IMR-90 (cell line): Measurements from ENCODE around the gene DOK1. TPM values are rescaled to one million over a fixed set of nuclear protein-coding genes. Genes with fewer than 3 reads are reported as not detected.

ENCODE experiments used
- ATAC-seq: fragments of 200-7000 bp; cut with Tn5 transposase; 2 replicates; pipeline ENCODE4 v1.9.1; 2020; ENCODE audit warnings: low read depth, mild to moderate bottlenecking, moderate library complexity
- BruUV-seq: library from RNA; stranded (reverse); fragments of 400-500 nt; replicated peaks from 2 replicates; lab custom pipeline; 2021; lab: Mats Ljungman, UMichigan
- CTCF ChIA-PET: fragments of 300-600 bp; formaldehyde crosslinking; extraction: SDS; loops from one replicate; lab custom pipeline; 2021; ENCODE audit warnings: antibody characterized with exemption; lab: Yijun Ruan, JAX
- POLR2A ChIA-PET: fragments of 300-600 bp; sonication (Branson Sonifier 250); formaldehyde crosslinking; loops from one replicate; lab custom pipeline; 2022; ENCODE audit warnings: antibody characterized with exemption; ENCODE audit not compliant: unreplicated experiment; lab: Charles Lee
- DNase-seq: peaks from one replicate; pipeline ENCODE4 v3.0.0; 2013
- H2AFZ ChIP-seq: replicated peaks from 2 replicates; pipeline ENCODE3; 2013; ENCODE audit warnings: low read length, mild to moderate bottlenecking; ENCODE audit not compliant: poor library complexity
- H2AK5ac ChIP-seq: 2 replicates; pipeline ENCODE4 v1.6.1; 2013; ENCODE audit warnings: low read depth, low read length, inconsistent platforms
- H2AK9ac ChIP-seq: replicated peaks from 2 replicates; pipeline ENCODE3; 2013; ENCODE audit warnings: mild to moderate bottlenecking, low read depth, low read length, moderate library complexity; ENCODE audit not compliant: poor library complexity
- H2BK120ac ChIP-seq: 2 replicates; pipeline ENCODE4 v1.6.1; 2013; ENCODE audit warnings: low read depth, low read length, inconsistent platforms
- H2BK15ac ChIP-seq: 3 replicates; pipeline ENCODE4 v1.6.1; 2013; ENCODE audit warnings: low read depth, low read length, inconsistent platforms
- H2BK20ac ChIP-seq: 2 replicates; pipeline ENCODE4 v1.6.1; 2013; ENCODE audit warnings: low read depth, mild to moderate bottlenecking, inconsistent platforms, low read length, moderate library complexity
- H2BK5ac ChIP-seq: 2 replicates; pipeline ENCODE4 v1.6.1; 2013; ENCODE audit warnings: mild to moderate bottlenecking, low read depth, low read length, inconsistent platforms; ENCODE audit not compliant: poor library complexity, severe bottlenecking
- H3K14ac ChIP-seq: replicated peaks from 2 replicates; pipeline ENCODE4 v1.6.1; 2013; ENCODE audit warnings: low read depth, low read length, inconsistent platforms
- H3K18ac ChIP-seq: 2 replicates; pipeline ENCODE4 v1.6.1; 2013; ENCODE audit warnings: low read depth, low read length, control low read depth
- H3K23ac ChIP-seq: 2 replicates; pipeline ENCODE4 v1.6.1; 2013; ENCODE audit warnings: low read depth, low read length, inconsistent platforms
- H3K27ac ChIP-seq: 2 replicates; pipeline ENCODE4 v1.5.1; 2013; ENCODE audit warnings: mild to moderate bottlenecking, control low read depth, low read length; ENCODE audit not compliant: insufficient read depth
- H3K27me3 ChIP-seq: 2 replicates; pipeline ENCODE4 v1.6.1; 2013; ENCODE audit warnings: low read length; ENCODE audit not compliant: control insufficient read depth, insufficient read depth
- H3K36me3 ChIP-seq: 2 replicates; pipeline ENCODE4 v1.6.1; 2013; ENCODE audit warnings: low read length, mixed read lengths; ENCODE audit not compliant: control insufficient read depth, insufficient read depth
- H3K4ac ChIP-seq: 2 replicates; pipeline ENCODE4 v1.6.1; 2013; ENCODE audit warnings: low read depth, low read length, inconsistent platforms
- H3K4me1 ChIP-seq: 2 replicates; pipeline ENCODE4 v1.6.1; 2013; ENCODE audit warnings: low read length, mixed read lengths; ENCODE audit not compliant: control insufficient read depth, insufficient read depth
- H3K4me2 ChIP-seq: 2 replicates; pipeline ENCODE4 v1.6.1; 2013; ENCODE audit warnings: low read depth, mild to moderate bottlenecking, control low read depth, low read length, moderate library complexity
- H3K4me3 ChIP-seq: 2 replicates; pipeline ENCODE4 v1.5.1; 2013; ENCODE audit warnings: low read depth, mild to moderate bottlenecking, control low read depth, low read length, moderate library complexity; ENCODE audit not compliant: insufficient read depth
- H3K56ac ChIP-seq: 2 replicates; pipeline ENCODE4 v1.6.1; 2013; ENCODE audit warnings: low read length, inconsistent platforms; ENCODE audit not compliant: insufficient read depth; ENCODE audit errors: extremely low read depth
- H3K79me1 ChIP-seq, 2 experiments: 2 replicates each; pipeline ENCODE4 v1.6.1; 2013; ENCODE audit warnings: low read length in 2 of 2, inconsistent platforms in 1 of 2, low read depth in 1 of 2
- H3K9ac ChIP-seq: 2 replicates; pipeline ENCODE4 v1.6.1; 2013; ENCODE audit warnings: low read depth, low read length, control low read depth
- H3K9me1 ChIP-seq: 2 replicates; pipeline ENCODE4 v1.6.1; 2013; ENCODE audit warnings: low read length, inconsistent platforms; ENCODE audit not compliant: insufficient read depth
- H3K9me3 ChIP-seq: 2 replicates; pipeline ENCODE4 v1.6.1; 2013; ENCODE audit warnings: low read length; ENCODE audit not compliant: control insufficient read depth, insufficient read depth
- H4K20me1 ChIP-seq: 2 replicates; pipeline ENCODE4 v1.6.1; 2013; ENCODE audit warnings: low read length, inconsistent platforms; ENCODE audit not compliant: insufficient read depth
- H4K5ac ChIP-seq: 2 replicates; pipeline ENCODE4 v1.6.1; 2013; ENCODE audit warnings: mild to moderate bottlenecking, low read depth, low read length, control low read depth
- H4K8ac ChIP-seq, 2 experiments: 2 replicates each; pipeline ENCODE4 v1.6.1; 2013; ENCODE audit warnings: low read depth in 2 of 2, low read length in 2 of 2, control low read depth in 1 of 2, inconsistent platforms in 1 of 2
- H4K91ac ChIP-seq: 2 replicates; pipeline ENCODE4 v1.6.1; 2013; ENCODE audit warnings: low read depth, low read length, inconsistent platforms; ENCODE audit not compliant: insufficient read depth
- RAD21 ChIP-seq: IDR thresholded peaks from 2 replicates; pipeline ENCODE4 v1.6.1; 2012; ENCODE audit warnings: low read length, improper control_type of control experiment
- WGBS, 2 experiments: methylation state at CpG; one replicate each; pipeline versions ENCODE4 v1.1.5 to v1.1.7; 2013; ENCODE audit warnings: missing lambda C conversion rate in 2 of 2; ENCODE audit not compliant: insufficient read length in 1 of 2; ENCODE audit errors: extremely low coverage in 2 of 2; 5-methylcytosine and 5-hydroxymethylcytosine counted together
- dilution Hi-C: fragments of 300-500 bp; cut with HindIII; formaldehyde crosslinking; loops from one replicate; pipeline ENCODE4 v1.14.3; 2018; ENCODE audit warnings: low sequenced_read_pairs; ENCODE audit not compliant: unreplicated experiment
- in situ Hi-C: fragments of 300-500 bp; cut with MboI; formaldehyde crosslinking; loops from 3 replicates; pipeline ENCODE4 v1.14.3; 2019; ENCODE audit warnings: low sequenced_read_pairs, inconsistent platforms, mixed read lengths
- intact Hi-C: fragments of 100-400 bp; cut with micrococcal nuclease; formaldehyde crosslinking; loops from 2 replicates; pipeline ENCODE4 v1.10.0; 2022
- polyA plus RNA-seq, 3 experiments: library from polyadenylated mRNA; depleted of rRNA; stranded (reverse); fragments of >200 nt; gene quantifications; 2 replicates each; pipeline ENCODE4 v1.2.3, GENCODE V29; 2012; ENCODE audit warnings: low replicate concordance in 1 of 3
- total RNA-seq: library from RNA; depleted of rRNA; stranded (reverse); fragments of >200 nt; gene quantifications from 2 replicates; pipeline ENCODE4 v1.2.3, GENCODE V29; 2012
- TF ChIP-seq, protein P1 (sequence below): fragments of 150-350 bp; IDR thresholded peaks from 2 replicates; pipeline ENCODE4 v1.6.1; 2017; ENCODE audit warnings: mild to moderate bottlenecking, antibody characterized with exemption, low read length, low read depth

DOK1 gene
- total and polyA plus RNA-seq, 2 of the 4 experiments (the other 2 are of a cell fraction): 15.4 to 17.6 TPM

DNA sequence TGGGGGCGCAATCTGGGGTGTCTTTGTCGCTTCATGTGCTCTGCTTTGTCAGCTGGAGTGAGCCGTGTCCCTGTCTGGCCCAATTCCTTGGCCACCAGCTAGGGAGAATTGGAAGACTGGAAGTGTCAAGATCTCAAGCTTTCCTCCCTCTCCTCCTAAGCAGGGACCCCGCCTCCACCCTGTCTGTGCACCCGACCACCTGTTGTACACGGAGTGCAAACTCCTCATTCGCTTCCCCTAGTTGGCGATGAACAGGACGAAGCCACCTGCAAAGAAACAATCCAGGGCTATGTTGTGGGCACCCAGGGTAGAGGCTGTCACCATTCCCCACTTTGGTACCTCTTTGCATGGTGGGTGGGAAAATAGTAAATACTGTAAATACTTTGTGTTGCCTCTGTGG, 26.8 kb upstream of the DOK1 start:
- intact Hi-C loops: loop anchor here (2.0 kb wide), 1 partner anchor 49 kb away; no protein-coding TSS in a partner anchor
- Histone ChIP-seq H4K91ac (no peak overlapping the region), H3K9ac (no peak overlapping the region), H2BK15ac (no peak overlapping the region), H3K14ac (no peak overlapping the region), H3K23ac (no peak overlapping the region), H2AK9ac (no peak overlapping the region), H3K36me3 (peaks cover 31% of the 10 kb centered on the region), H3K27ac (no peak overlapping the region), H3K9me1 (peaks cover 19% of the 10 kb centered on the region), H3K4me2 (no peak overlapping the region), H3K4me1 (peaks cover 12% of the 10 kb centered on the region), H3K56ac (no peak overlapping the region), H2BK120ac (no peak overlapping the region), H2AFZ (no peak overlapping the region), H3K4me3 (no peak overlapping the region), H3K9me3 (no peaks in the 10 kb centered on the region), H2AK5ac (no peak overlapping the region), H4K5ac (no peak overlapping the region), H3K79me1 (peaks cover 32 to 57% of the 10 kb centered on the region in 2 experiments), H4K20me1 (peaks cover 13% of the 10 kb centered on the region), H2BK20ac (no peak overlapping the region), H2BK5ac (no peak overlapping the region), H3K4ac (no peak overlapping the region), H3K18ac (no peak overlapping the region), H3K27me3 (peaks cover 5% of the 10 kb centered on the region; the same call in 1 of the 2 replicates), H4K8ac (no peak overlapping the region)
- dilution Hi-C loops: no loop called here
- TF ChIP-seq, protein P1, sequence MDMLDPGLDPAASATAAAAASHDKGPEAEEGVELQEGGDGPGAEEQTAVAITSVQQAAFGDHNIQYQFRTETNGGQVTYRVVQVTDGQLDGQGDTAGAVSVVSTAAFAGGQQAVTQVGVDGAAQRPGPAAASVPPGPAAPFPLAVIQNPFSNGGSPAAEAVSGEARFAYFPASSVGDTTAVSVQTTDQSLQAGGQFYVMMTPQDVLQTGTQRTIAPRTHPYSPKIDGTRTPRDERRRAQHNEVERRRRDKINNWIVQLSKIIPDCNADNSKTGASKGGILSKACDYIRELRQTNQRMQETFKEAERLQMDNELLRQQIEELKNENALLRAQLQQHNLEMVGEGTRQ: no peak
- TF ChIP-seq RAD21: no peak
- no TSS peak for BruUV-seq
- ChIA-PET POLR2A (no interaction called here), CTCF (no interaction called here)
- ATAC-seq (no peak), DNase-seq (no peak)
- in situ Hi-C loops: no loop called here
- WGBS, 2 experiments: 100% methylated on average over 1 of the region's 9 CpGs; no CpG with 5 or more reads in 1 of the 2 experiments
